ENCODE measurements around the gene NXPH3.

- TF ChIP-seq GATA2 (IDR thresholded peaks at IDR 0.05; ENCODE audit: low read depth, low read length) (no peak), GATA3 (IDR thresholded peaks at IDR 0.05; ENCODE audit: low read depth, low read length) (no peak)
Measured at GRCh38 chr17:49549691-49550678, 25.7 kb upstream of the NXPH3 start.

All from SH-SY5Y (cell line).